A549 (cell line): ENCODE data around the gene CYP4F22.

Experiments
- ESRRA ChIP-seq: fragments of 150-350 bp; IDR thresholded peaks from 2 replicates; pipeline ENCODE4 v1.6.1; 2014; ENCODE audit warnings: mild to moderate bottlenecking, low read length, borderline replicate concordance
- POLR2A ChIP-seq: IDR thresholded peaks from 2 replicates; pipeline ENCODE4 v1.6.1; 2012; ENCODE audit warnings: mild to moderate bottlenecking, low read length
- RFX5 ChIP-seq: fragments of 450-650 bp; IDR thresholded peaks from 2 replicates; pipeline ENCODE4 v1.7.1; 2014; ENCODE audit warnings: antibody characterized with exemption, mild to moderate bottlenecking, moderate library complexity
- TF ChIP-seq, protein P1 (sequence below): fragments of >200 bp; sonication (Bioruptor Twin); formaldehyde crosslinking; IDR thresholded peaks from 3 replicates; pipeline ENCODE4 v1.5.1; 2016

GRCh38 chr19:15555021-15555420 lies 46.7 kb downstream of the CYP4F22 start:
- TF ChIP-seq, protein P1, sequence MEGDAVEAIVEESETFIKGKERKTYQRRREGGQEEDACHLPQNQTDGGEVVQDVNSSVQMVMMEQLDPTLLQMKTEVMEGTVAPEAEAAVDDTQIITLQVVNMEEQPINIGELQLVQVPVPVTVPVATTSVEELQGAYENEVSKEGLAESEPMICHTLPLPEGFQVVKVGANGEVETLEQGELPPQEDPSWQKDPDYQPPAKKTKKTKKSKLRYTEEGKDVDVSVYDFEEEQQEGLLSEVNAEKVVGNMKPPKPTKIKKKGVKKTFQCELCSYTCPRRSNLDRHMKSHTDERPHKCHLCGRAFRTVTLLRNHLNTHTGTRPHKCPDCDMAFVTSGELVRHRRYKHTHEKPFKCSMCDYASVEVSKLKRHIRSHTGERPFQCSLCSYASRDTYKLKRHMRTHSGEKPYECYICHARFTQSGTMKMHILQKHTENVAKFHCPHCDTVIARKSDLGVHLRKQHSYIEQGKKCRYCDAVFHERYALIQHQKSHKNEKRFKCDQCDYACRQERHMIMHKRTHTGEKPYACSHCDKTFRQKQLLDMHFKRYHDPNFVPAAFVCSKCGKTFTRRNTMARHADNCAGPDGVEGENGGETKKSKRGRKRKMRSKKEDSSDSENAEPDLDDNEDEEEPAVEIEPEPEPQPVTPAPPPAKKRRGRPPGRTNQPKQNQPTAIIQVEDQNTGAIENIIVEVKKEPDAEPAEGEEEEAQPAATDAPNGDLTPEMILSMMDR: no peak
- TF ChIP-seq ESRRA (no peak), RFX5 (no peak), POLR2A (no peak)
